Omental fat pad (tissue), 4 donors: ENCODE data around the gene CSNK1D. TPM values are rescaled to one million over a fixed set of nuclear protein-coding genes. Genes with fewer than 3 reads are reported as not detected.
A peak's percentile ranks its signal among the peaks of the same experiment; 100 is the strongest.

Experiments used
- ATAC-seq: fragments of 150-250 bp; one replicate; pipeline ENCODE4 v1.9.1; 2016; ENCODE audit warnings: mild to moderate bottlenecking, moderate library complexity; ENCODE audit not compliant: low FRiP score
- DNase-seq: peaks from one replicate; pipeline ENCODE4 v3.0.0-alpha.2; 2019; ENCODE audit warnings: low spot score
- CTCF ChIP-seq, 3 donors: fragments of 450-650 bp; IDR thresholded peaks; one replicate each; pipeline ENCODE4 v1.5.1; 2016 to 2017; ENCODE audit warnings: antibody characterized with exemption in 3 of 3, mild to moderate bottlenecking in 3 of 3, moderate library complexity in 2 of 3
- total RNA-seq, 4 donors: library from RNA; depleted of rRNA; stranded (reverse); fragments of >200 nt; gene quantifications; one replicate each; pipeline ENCODE4 v1.1.0, GENCODE V29; 2016

Gene CSNK1D
- total RNA-seq, 4 donors from 2014 or later, result 54.7 to 117 (median 98.4) TPM

- DNase-seq (no peak), ATAC-seq (peak; percentile 8)
- no peak for TF ChIP-seq CTCF (IDR thresholded peaks at IDR 0.05)
These were observed 9.0 kb upstream of the CSNK1D start for GRCh38 chr17:82282239-82283207.

GRCh38 chr17:82281502-82282238 is 8.2 kb upstream of the CSNK1D start:
- ATAC-seq, result peak; percentile 65

GRCh38 chr17:82281076-82281475 is 7.6 kb upstream of the CSNK1D start:
- no peak for ATAC-seq

More at GRCh38 chr17:82281502-82282238, 8.2 kb upstream of the CSNK1D start:
- DNase-seq, result no peak
- no peak for TF ChIP-seq CTCF (IDR thresholded peaks at IDR 0.05)

GRCh38 chr17:82280537-82280936 is 7.0 kb upstream of the CSNK1D start:
- no peak for ATAC-seq
- no peak for TF ChIP-seq CTCF (IDR thresholded peaks at IDR 0.05)
- DNase-seq, result no peak

More at GRCh38 chr17:82281076-82281475, 7.6 kb upstream of the CSNK1D start:
- no peak for DNase-seq
- TF ChIP-seq CTCF (IDR thresholded peaks at IDR 0.05), result no peak

- no peak for ATAC-seq
These were observed 5.4 kb upstream of the CSNK1D start for GRCh38 chr17:82278786-82279391.

GRCh38 chr17:82278308-82278707 is 4.8 kb upstream of the CSNK1D start:
- DNase-seq (no peak), ATAC-seq (no peak)
- TF ChIP-seq CTCF (IDR thresholded peaks at IDR 0.05), result no peak

More at GRCh38 chr17:82278786-82279391, 5.4 kb upstream of the CSNK1D start:
- no peak for TF ChIP-seq CTCF (IDR thresholded peaks at IDR 0.05)
- DNase-seq, result no peak
